ENCODE measurements around the gene STAMBP.

The STAMBP gene

DNA sequence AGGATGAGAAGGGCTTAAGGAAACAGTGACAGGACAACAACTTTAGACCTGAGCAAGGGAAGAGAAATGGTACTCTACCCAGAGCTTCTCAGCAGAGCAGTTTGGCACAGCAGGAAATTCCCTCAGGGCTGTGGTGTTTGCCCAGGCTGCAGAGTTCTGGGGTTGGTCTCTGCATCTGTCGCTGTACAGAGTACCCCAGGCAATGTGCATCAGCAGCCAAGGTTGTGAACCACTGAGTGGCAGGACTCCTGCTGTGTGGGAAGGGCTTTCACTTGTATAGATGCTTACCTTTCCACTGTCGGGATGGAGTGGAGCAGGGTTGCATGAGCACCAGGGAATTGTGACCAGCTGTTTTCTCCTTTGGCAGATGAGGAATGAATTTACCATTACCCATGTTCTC, 21.2 kb downstream of the STAMBP start:
- DNase-seq (ENCODE audit: low spot score), result no peak
- TF ChIP-seq, protein P1, sequence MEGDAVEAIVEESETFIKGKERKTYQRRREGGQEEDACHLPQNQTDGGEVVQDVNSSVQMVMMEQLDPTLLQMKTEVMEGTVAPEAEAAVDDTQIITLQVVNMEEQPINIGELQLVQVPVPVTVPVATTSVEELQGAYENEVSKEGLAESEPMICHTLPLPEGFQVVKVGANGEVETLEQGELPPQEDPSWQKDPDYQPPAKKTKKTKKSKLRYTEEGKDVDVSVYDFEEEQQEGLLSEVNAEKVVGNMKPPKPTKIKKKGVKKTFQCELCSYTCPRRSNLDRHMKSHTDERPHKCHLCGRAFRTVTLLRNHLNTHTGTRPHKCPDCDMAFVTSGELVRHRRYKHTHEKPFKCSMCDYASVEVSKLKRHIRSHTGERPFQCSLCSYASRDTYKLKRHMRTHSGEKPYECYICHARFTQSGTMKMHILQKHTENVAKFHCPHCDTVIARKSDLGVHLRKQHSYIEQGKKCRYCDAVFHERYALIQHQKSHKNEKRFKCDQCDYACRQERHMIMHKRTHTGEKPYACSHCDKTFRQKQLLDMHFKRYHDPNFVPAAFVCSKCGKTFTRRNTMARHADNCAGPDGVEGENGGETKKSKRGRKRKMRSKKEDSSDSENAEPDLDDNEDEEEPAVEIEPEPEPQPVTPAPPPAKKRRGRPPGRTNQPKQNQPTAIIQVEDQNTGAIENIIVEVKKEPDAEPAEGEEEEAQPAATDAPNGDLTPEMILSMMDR (IDR thresholded peaks at IDR 0.05), result no peak
- Histone ChIP-seq H3K4me3 (no peak overlapping the region), H3K27ac (no peak overlapping the region)

DNA sequence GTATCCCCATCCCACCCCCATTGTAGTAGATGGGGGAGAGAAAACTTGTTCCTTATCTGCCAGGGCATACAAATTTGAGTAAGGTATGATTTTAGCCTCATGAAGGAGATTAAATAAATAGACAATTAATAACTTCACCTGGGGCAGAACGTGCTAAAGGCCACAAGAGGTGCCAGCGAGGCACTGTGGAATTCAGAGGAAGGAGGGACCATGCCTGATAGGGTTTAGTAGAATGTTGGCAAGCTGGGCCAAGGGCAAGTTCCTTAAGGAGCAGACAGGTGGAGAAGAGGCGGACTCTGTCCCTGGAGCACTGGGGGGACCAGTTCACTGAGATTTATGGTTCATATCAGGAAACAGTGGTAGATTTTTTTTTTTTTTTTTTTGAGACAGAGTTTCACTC, 22.5 kb downstream of the STAMBP start:
- TF ChIP-seq, protein P1 (IDR thresholded peaks at IDR 0.05), result no peak
- H3K4me3 ChIP-seq, result no peak overlapping the region
- H3K27ac ChIP-seq, result no peak overlapping the region
- no peak for DNase-seq (ENCODE audit: low spot score)

GRCh38 chr2:73852020-73852419, 23.3 kb downstream of the STAMBP start:
- Histone ChIP-seq H3K4me3 (no peak overlapping the region), H3K27ac (no peak overlapping the region)
- TF ChIP-seq, protein P1 (IDR thresholded peaks at IDR 0.05), result no peak
- no peak for DNase-seq (ENCODE audit: low spot score)

DNA sequence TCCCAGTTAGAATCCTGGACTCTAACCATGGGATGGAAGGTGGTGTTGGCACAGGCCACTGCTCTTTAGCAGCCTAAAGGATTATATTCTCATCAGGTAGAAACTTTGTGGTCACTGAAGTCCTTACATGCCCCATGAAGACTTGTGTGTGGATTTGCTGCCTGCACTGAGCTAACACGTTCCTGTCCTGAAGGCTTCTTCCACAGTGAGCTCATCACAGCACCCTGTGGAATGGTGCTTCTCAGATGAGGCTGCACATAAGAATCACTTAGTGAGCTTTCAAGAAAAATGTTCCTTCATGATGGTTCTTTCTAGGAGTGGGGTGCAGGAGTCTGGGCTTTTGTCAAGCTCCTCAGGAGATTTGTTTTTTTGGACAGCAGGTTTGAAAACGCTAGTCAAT, 26.8 kb downstream of the STAMBP start:
- TF ChIP-seq, protein P1 (IDR thresholded peaks at IDR 0.05), result no peak
- no peak overlapping the region for H3K27ac ChIP-seq
- no peak for DNase-seq (ENCODE audit: low spot score)
- H3K4me3 ChIP-seq, result no peak overlapping the region

- no peak overlapping the region for H3K4me3 ChIP-seq
- H3K27ac ChIP-seq, result no peak overlapping the region
- TF ChIP-seq, protein P1 (IDR thresholded peaks at IDR 0.05), result no peak
- no peak for DNase-seq (ENCODE audit: low spot score)
Measured at GRCh38 chr2:73856214-73856613, 27.5 kb downstream of the STAMBP start.

GRCh38 chr2:73859721-73860586, 31.2 kb downstream of the STAMBP start:
- Histone ChIP-seq H3K27ac (no peak overlapping the region), H3K4me3 (no peak overlapping the region)
- DNase-seq (ENCODE audit: low spot score), result no peak
- TF ChIP-seq, protein P1 (IDR thresholded peaks at IDR 0.05), result no peak

DNA sequence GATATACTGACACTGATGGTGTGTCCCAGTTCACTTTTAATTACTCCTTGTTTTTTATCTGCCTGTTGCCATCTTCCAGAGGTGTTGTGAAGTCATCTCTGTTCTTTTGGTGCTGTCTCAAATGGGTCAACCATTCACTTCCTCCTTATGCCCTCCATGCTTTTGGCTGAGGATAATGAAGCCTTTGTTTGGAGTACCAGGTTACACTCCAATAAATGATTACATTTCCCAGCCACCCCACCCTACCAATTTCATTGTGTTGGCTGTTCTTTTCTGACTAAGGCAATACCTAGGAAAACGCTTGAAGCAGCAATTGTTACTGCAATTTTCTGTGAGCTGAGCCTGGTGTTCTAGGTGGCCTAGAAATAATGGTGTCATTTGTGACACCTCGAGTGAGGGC, 34.2 kb downstream of the STAMBP start:
- no peak overlapping the region for H3K4me3 ChIP-seq
- TF ChIP-seq, protein P1 (IDR thresholded peaks at IDR 0.05), result no peak
- DNase-seq (ENCODE audit: low spot score), result no peak

More for the DNA sequence above, 34.2 kb downstream of the STAMBP start:
- no peak overlapping the region for H3K27ac ChIP-seq
